ENCODE measurements around the gene LUC7L3.
"Not testable (repeated sequence)": the region's sequence is repeated elsewhere in the genome, so short reads cannot be mapped to it uniquely, and the experiment has no call there.

The LUC7L3 gene, protein sequence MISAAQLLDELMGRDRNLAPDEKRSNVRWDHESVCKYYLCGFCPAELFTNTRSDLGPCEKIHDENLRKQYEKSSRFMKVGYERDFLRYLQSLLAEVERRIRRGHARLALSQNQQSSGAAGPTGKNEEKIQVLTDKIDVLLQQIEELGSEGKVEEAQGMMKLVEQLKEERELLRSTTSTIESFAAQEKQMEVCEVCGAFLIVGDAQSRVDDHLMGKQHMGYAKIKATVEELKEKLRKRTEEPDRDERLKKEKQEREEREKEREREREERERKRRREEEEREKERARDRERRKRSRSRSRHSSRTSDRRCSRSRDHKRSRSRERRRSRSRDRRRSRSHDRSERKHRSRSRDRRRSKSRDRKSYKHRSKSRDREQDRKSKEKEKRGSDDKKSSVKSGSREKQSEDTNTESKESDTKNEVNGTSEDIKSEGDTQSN

DNA sequence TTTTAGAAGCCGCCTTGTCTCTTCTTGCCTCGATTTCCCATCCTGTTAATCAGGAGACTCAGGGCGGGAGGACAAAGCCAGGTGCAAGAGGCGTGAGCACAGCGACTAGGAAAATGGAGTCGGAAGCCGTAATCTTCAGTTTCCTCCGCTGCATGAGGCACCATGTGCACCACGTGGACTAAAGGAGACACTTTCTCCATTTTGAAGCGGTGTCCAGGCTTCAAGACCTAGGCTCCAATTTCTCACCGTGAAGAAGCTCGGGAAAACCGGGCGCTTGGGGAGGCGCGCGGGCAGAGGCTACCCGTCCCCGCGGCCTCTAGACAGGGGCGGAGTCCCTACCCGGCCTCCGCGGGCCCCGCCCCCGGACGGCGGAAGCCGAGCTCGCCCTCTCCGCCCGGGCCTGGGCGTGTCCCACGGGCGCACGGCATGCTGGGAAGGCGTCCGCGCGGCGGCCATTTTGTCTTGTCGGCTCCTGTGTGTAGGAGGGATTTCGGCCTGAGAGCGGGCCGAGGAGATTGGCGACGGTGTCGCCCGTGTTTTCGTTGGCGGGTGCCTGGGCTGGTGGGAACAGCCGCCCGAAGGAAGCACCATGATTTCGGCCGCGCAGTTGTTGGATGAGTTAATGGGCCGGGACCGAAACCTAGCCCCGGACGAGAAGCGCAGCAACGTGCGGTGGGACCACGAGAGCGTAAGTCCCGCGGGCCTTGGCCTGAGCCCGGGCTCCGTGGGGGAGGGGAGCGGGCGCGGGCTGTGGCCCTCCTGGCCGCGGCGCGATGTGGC, at the start of gene LUC7L3:
TSS of gene LUC7L3 (plus strand) at position 460 of the 780 bp plus-strand sequence. CDS start at position 590, 130 bp downstream.
- DNase-seq (ENCODE audit: low read depth in 1 of 2, low spot score in 1 of 2) = peak; percentile 86 to 90

DNA sequence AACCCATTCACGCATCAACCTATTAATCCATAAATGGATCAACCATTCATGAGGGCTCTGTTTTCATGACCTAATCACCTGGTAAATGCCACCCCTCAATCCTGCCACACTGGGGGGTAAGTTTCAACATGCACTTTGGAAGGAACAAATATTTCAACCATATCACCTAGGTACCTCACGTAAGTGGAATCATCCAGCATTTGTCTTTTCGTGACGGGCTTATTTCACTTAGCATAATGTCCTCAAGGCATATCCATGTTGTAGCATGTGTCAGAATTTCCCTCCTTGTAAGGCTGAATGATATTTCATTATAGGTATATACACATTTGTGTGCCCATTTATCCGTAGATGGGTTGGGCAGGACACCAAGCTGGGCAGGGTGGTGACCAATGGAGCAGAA, 47.3 kb upstream of the LUC7L3 start:
- DNase-seq (ENCODE audit: low read depth in 1 of 2, low spot score in 1 of 2) = no peak

DNA sequence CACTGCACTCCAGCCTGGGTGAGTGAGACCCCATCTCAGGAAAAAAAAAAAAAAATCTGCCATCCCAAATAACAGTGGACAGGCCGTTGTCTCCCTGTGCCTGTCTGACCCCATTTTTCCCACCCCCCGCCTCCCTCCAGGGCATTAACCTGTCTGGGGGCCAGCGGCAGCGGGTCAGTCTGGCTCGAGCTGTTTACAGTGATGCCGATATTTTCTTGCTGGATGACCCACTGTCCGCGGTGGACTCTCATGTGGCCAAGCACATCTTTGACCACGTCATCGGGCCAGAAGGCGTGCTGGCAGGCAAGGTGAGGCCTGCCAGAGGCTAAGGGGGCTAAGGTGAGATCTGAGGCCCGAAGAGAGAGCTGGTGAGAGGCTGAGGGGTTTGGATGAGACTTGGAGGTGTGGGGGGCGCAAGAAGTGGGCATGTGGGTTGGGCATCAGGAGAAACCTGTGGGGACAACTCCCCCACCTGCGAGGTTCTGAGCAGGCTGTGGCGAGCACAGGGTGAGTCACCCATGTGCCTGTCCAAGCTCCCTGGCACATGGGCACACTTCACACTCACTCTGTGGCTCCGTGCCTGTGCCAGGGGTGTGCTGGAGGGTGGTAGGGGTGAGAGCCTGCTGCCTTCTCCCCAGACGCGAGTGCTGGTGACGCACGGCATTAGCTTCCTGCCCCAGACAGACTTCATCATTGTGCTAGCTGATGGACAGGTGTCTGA, 46.4 kb upstream of the LUC7L3 start:
- no peak for DNase-seq (ENCODE audit: low read depth in 1 of 2, low spot score in 1 of 2)

GRCh38 chr17:50675190-50675589, 44.2 kb upstream of the LUC7L3 start:
- no peak for DNase-seq (ENCODE audit: low read depth in 1 of 2, low spot score in 1 of 2)

- no peak for DNase-seq (ENCODE audit: low read depth in 1 of 2, low spot score in 1 of 2)
Measured at GRCh38 chr17:50675627-50676026, 43.8 kb upstream of the LUC7L3 start.

GRCh38 chr17:50676065-50676975, 43.1 kb upstream of the LUC7L3 start:
- no peak for DNase-seq (ENCODE audit: low read depth in 1 of 2, low spot score in 1 of 2)

- no peak for DNase-seq (ENCODE audit: low read depth in 1 of 2, low spot score in 1 of 2)
Measured at GRCh38 chr17:50677851-50678375, 41.5 kb upstream of the LUC7L3 start.

DNA sequence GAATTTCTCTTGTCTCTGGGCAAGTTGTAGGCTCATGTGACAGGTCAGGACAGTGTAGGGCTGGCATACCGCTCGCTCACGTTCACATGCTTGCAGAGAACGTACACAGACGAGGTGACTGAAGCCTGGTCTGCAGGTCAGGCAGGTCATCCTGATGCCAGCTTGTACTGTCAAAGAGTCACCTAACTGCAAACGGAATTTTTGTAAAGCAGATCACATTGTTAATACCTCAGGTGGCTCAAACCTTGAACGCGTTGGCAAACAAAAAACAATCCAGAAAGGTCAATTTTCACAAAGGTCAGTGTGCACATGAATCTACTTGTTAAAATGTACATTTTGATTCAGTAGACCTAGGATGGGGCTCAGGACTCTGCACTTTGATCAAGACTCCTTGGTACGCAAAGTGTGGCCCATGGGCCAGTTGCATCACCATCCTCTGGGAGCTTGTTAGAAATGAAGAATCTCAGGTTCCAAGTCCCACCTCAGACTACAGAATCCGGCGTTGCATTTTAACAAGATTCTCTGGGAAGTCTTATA, 40.3 kb upstream of the LUC7L3 start:
- no peak for DNase-seq (ENCODE audit: low read depth in 1 of 2, low spot score in 1 of 2)

- DNase-seq (ENCODE audit: low read depth in 1 of 2, low spot score in 1 of 2) = no peak
Measured at GRCh38 chr17:50680126-50680525, 39.3 kb upstream of the LUC7L3 start.

- DNase-seq (ENCODE audit: low read depth in 1 of 2, low spot score in 1 of 2) = not testable (repeated sequence)
Measured at GRCh38 chr17:50680543-50681262, 38.7 kb upstream of the LUC7L3 start.

GRCh38 chr17:50681263-50682200, 37.9 kb upstream of the LUC7L3 start:
- DNase-seq (ENCODE audit: low read depth in 1 of 2, low spot score in 1 of 2) = no peak

GRCh38 chr17:50682441-50682840, 37.0 kb upstream of the LUC7L3 start:
- DNase-seq (ENCODE audit: low read depth in 1 of 2, low spot score in 1 of 2) = no peak

GRCh38 chr17:50682938-50683337, 36.5 kb upstream of the LUC7L3 start:
- no peak for DNase-seq (ENCODE audit: low read depth in 1 of 2, low spot score in 1 of 2)

DNA sequence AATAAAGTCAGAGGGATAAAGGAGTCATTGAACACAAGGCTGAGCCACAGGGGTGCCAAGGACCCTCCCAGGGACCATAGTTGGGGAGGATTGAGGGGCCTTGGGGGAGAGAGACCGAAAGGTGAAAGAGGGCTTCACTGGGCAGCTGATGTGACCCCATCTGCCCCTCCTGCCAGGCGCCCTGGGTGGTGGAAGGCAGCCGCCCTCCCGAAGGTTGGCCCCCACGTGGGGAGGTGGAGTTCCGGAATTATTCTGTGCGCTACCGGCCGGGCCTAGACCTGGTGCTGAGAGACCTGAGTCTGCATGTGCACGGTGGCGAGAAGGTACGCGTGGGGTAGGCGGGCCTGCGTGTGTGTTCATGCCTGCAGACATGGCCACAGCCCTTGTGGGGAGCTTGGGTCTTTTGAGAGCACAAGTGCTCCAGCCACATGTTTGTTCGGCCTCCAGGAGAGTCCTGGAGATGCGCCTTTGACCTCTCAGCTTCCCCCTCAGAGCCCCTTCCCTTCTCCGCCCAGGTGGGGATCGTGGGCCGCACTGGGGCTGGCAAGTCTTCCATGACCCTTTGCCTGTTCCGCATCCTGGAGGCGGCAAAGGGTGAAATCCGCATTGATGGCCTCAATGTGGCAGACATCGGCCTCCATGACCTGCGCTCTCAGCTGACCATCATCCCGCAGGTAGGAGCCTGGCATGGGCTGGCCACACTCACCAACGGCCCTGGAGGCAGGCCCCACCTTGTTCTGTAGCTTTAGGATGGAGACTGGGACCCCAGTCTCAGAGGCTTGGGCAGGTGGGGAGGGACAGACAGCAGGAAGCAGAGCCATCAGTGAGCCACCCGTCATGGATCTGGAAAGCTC, 35.7 kb upstream of the LUC7L3 start:
- no peak for DNase-seq (ENCODE audit: low read depth in 1 of 2, low spot score in 1 of 2)

DNA sequence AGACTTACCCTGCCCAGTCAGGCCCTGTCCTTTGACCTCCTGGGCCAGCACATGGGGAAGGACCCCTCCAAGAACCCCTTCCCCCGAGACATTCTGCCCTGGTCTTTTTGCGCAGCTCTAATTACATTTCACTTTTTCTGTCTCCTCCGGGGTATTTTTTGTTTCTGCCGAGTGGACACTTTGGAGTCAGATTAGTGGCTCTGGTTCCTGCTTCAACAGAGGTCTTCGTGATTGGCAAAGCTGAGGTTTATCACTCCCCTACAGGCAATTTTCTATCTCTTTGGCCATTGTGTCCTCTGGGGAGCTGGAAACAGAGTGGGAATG, 35.2 kb upstream of the LUC7L3 start:
- no peak for DNase-seq (ENCODE audit: low read depth in 1 of 2, low spot score in 1 of 2)

- no peak for DNase-seq (ENCODE audit: low read depth in 1 of 2, low spot score in 1 of 2)
Measured at GRCh38 chr17:50684612-50685333, 34.6 kb upstream of the LUC7L3 start.

GRCh38 chr17:50685334-50685665, 34.1 kb upstream of the LUC7L3 start:
- DNase-seq (ENCODE audit: low read depth in 1 of 2, low spot score in 1 of 2) = no peak

All from stimulated activated CD4-positive, alpha-beta T cell treated with anti-CD3 and anti-CD28 coated beads, Interleukin-15, amount 100 ng/mL, for 1 hour (primary cell).